Esophagus squamous epithelium (tissue), 5 donors: ENCODE data around the gene HBE1. TPM values are rescaled to one million over a fixed set of nuclear protein-coding genes. Genes with fewer than 3 reads are reported as not detected.

Experiments used
- DNase-seq: peaks from one replicate; lab custom pipeline; 2025; lab: John Stamatoyannopoulos, UW
- H3K27ac ChIP-seq, 4 donors: fragments of 200-600 bp; sonication (generic); one replicate each; pipeline ENCODE4 v1.5.1; 2016 to 2019; ENCODE audit warnings: mild to moderate bottlenecking in 1 of 4
- H3K27me3 ChIP-seq, 4 donors: fragments of 200-600 bp; sonication (generic); 1 replicate in 3 of 4; 2 replicates in 1 of 4; pipeline versions ENCODE4 v1.5.1 to v1.6.0; 2017 to 2021; ENCODE audit warnings: antibody characterized with exemption in 1 of 4
- H3K36me3 ChIP-seq, 3 donors: fragments of 200-600 bp; sonication (generic); one replicate each; pipeline ENCODE4 v1.5.1; 2016 to 2019
- H3K4me1 ChIP-seq, 3 donors: fragments of 200-600 bp; sonication (generic); one replicate each; pipeline ENCODE4 v1.5.1; 2017 to 2019
- H3K4me3 ChIP-seq, 4 donors: fragments of 200-600 bp; sonication (generic); 1 replicate in 3 of 4; 2 replicates in 1 of 4; pipeline ENCODE4 v1.5.1; 2016 to 2019; ENCODE audit warnings: mild to moderate bottlenecking in 2 of 4, moderate library complexity in 1 of 4
- H3K9me3 ChIP-seq, 3 donors: fragments of 200-600 bp; sonication (generic); one replicate each; pipeline ENCODE4 v1.5.1; 2016 to 2019
- POLR2A ChIP-seq, 4 donors: fragments of 450-650 bp; IDR thresholded peaks; one replicate each; pipeline ENCODE4 v1.6.1; 2017; ENCODE audit warnings: antibody characterized with exemption in 4 of 4, mild to moderate bottlenecking in 4 of 4, moderate library complexity in 3 of 4
- WGBS, 2 donors: methylation state at CpG; one replicate each; pipeline ENCODE4 v1.1.5; 2018; 5-methylcytosine and 5-hydroxymethylcytosine counted together
- intact Hi-C: fragments of 100-400 bp; cut with DNase I; formaldehyde crosslinking; loops from one replicate; pipeline ENCODE4 v1.15.0; 2022
- total RNA-seq, 4 donors: library from RNA; depleted of rRNA; stranded (reverse); fragments of >200 nt; gene quantifications; one replicate each; pipeline ENCODE4 v1.1.0, GENCODE V29; 2016
- TF ChIP-seq, protein P1 (sequence below), 6 experiments: fragments of 450-650 bp in 4 of 6; fragments of 200-600 bp in 2 of 6; sonication (generic) in 2 of 6; IDR thresholded peaks; one replicate each; pipeline ENCODE4 v1.5.1; 2016 to 2019; ENCODE audit warnings: antibody characterized with exemption in 6 of 6, mild to moderate bottlenecking in 4 of 6, moderate library complexity in 4 of 6
- donor health status: DM: yes; HTN: yes; CAD: no.

The HBE1 gene
- total RNA-seq, 4 donors from 2014 or later, result not detected

DNA sequence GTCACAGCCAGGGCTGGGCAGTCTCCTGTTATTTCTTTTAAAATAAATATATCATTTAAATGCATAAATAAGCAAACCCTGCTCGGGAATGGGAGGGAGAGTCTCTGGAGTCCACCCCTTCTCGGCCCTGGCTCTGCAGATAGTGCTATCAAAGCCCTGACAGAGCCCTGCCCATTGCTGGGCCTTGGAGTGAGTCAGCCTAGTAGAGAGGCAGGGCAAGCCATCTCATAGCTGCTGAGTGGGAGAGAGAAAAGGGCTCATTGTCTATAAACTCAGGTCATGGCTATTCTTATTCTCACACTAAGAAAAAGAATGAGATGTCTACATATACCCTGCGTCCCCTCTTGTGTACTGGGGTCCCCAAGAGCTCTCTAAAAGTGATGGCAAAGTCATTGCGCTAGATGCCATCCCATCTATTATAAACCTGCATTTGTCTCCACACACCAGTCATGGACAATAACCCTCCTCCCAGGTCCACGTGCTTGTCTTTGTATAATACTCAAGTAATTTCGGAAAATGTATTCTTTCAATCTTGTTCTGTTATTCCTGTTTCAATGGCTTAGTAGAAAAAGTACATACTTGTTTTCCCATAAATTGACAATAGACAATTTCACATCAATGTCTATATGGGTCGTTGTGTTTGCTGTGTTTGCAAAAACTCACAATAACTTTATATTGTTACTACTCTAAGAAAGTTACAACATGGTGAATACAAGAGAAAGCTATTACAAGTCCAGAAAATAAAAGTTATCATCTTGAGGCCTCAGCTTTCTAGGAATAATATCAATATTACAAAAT, 18.6 kb upstream of the HBE1 start:
- Histone ChIP-seq H3K36me3 (no peaks in the 10 kb centered on the region), H3K4me1 (no peaks in the 10 kb centered on the region), H3K4me3 (no peak overlapping the region), H3K27me3 (no peaks in the 10 kb centered on the region), H3K9me3 (no peaks in the 10 kb centered on the region), H3K27ac (no peak overlapping the region)
- TF ChIP-seq, protein P1, sequence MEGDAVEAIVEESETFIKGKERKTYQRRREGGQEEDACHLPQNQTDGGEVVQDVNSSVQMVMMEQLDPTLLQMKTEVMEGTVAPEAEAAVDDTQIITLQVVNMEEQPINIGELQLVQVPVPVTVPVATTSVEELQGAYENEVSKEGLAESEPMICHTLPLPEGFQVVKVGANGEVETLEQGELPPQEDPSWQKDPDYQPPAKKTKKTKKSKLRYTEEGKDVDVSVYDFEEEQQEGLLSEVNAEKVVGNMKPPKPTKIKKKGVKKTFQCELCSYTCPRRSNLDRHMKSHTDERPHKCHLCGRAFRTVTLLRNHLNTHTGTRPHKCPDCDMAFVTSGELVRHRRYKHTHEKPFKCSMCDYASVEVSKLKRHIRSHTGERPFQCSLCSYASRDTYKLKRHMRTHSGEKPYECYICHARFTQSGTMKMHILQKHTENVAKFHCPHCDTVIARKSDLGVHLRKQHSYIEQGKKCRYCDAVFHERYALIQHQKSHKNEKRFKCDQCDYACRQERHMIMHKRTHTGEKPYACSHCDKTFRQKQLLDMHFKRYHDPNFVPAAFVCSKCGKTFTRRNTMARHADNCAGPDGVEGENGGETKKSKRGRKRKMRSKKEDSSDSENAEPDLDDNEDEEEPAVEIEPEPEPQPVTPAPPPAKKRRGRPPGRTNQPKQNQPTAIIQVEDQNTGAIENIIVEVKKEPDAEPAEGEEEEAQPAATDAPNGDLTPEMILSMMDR (IDR thresholded peaks at IDR 0.05), result no peak
- TF ChIP-seq POLR2A (IDR thresholded peaks at IDR 0.05), result no peak
- 69 to 71% methylated on average over 7 of the region's 7 CpGs for WGBS, 2 donors
- no peak for DNase-seq
- intact Hi-C loops, result no loop called here

DNA sequence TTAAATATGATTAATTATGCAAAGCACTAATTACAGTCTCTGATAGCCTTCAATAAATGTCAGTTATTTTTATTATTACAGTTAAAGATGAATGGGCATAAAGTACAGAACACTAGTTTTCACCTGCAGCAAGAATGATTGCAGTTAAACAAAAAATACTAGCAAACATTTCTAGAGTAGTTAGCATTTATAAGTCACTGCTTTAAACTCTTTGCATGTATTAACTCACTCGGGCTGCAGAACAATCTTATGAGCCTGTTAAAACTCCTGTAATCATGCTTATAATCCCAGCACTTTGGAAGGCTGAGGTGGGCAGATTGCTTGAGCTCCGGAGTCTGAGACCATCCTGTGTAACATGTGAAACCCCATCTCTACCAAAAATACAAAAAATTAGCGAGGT, 17.2 kb upstream of the HBE1 start:
- 58 to 75% methylated on average over 3 of the region's 3 CpGs for whole genome bisulfite sequencing, 2 donors

DNA sequence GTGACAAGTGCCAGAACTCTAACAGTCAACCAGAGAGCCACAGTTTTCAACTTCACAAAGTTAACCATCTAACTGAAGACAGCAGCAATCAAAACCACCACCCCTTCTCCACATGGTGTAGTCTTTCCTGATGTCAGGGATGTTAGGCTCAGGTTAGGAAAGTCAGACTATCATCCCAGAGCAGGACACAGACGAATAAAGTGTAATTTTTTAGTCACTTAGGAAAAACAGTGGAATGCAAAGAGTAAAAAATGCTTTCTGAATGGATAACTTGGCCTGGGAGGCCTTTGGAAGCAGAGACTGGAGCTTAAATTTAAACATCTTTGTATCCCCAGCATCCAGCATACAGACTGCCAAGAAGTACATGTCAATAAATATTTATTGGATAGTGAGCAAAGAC, 16.6 kb upstream of the HBE1 start:
- TF ChIP-seq, protein P1 (IDR thresholded peaks at IDR 0.05), result no peak
- TF ChIP-seq POLR2A (IDR thresholded peaks at IDR 0.05), result no peak
- Histone ChIP-seq H3K4me3 (no peak overlapping the region), H3K9me3 (no peaks in the 10 kb centered on the region), H3K4me1 (no peaks in the 10 kb centered on the region), H3K36me3 (no peaks in the 10 kb centered on the region), H3K27ac (no peak overlapping the region), H3K27me3 (no peaks in the 10 kb centered on the region)
- WGBS, 2 donors, result 11 to 14% methylated on average over 1 of the region's 1 CpG
- intact Hi-C loops, result no loop called here
- DNase-seq, result no peak

More for the DNA sequence above, 17.2 kb upstream of the HBE1 start:
- intact Hi-C loops, result no loop called here
- Histone ChIP-seq H3K4me1 (no peaks in the 10 kb centered on the region), H3K9me3 (no peaks in the 10 kb centered on the region), H3K27me3 (no peaks in the 10 kb centered on the region), H3K36me3 (no peaks in the 10 kb centered on the region), H3K27ac (no peak overlapping the region), H3K4me3 (no peak overlapping the region)
- DNase-seq, result no peak
- no peak for TF ChIP-seq POLR2A (IDR thresholded peaks at IDR 0.05)
- TF ChIP-seq, protein P1 (IDR thresholded peaks at IDR 0.05), result no peak

DNA sequence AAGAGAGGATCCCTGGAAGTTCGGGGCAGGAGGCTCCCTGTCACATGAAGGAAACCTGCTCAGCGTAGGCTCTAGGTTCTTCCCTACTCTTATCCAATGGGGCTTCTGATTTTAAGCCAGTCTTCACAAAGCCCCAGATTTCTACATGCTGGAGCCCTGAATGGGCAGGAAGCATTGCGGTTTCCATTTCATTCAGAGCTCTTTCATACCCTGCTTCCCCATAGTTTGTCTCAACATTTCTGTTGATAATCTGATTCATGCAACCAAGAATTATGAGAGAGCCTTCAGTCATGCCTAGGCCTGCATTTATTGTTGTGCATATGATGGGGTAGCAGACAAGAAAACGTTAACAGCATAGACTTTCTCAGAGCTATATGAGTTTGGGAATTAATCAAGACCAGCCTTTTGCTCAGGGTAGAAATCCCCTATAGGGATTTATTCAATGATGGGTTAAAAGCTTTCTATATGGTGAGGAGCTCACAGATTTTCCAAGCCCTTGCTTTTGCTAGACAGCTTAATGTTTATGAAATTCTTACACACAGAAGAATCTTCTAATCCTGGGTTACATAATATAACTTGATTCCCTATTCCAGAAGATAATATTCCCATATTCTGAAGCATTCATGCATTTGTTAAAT, 16.1 kb upstream of the HBE1 start:
- Histone ChIP-seq H3K36me3 (no peaks in the 10 kb centered on the region), H3K27ac (no peak overlapping the region), H3K4me3 (no peak overlapping the region), H3K4me1 (peaks cover 0 to 1% (median 0%) of the 10 kb centered on the region in 3 donors), H3K27me3 (no peaks in the 10 kb centered on the region), H3K9me3 (no peaks in the 10 kb centered on the region)
- 43 to 61% methylated on average over 4 of the region's 4 CpGs for WGBS, 2 donors
- intact Hi-C loops, result no loop called here
- no peak for DNase-seq
- TF ChIP-seq POLR2A (IDR thresholded peaks at IDR 0.05), result no peak
- TF ChIP-seq, protein P1 (IDR thresholded peaks at IDR 0.05), result no peak

DNA sequence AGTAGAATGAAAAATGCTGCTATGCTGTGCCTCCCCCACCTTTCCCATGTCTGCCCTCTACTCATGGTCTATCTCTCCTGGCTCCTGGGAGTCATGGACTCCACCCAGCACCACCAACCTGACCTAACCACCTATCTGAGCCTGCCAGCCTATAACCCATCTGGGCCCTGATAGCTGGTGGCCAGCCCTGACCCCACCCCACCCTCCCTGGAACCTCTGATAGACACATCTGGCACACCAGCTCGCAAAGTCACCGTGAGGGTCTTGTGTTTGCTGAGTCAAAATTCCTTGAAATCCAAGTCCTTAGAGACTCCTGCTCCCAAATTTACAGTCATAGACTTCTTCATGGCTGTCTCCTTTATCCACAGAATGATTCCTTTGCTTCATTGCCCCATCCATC, 14.9 kb upstream of the HBE1 start:
- intact Hi-C loops, result no loop called here
- no peaks in the 10 kb centered on the region for H3K36me3 ChIP-seq
- H3K27me3 ChIP-seq, result no peaks in the 10 kb centered on the region
- peaks cover 0 to 6% (median 0%) of the 10 kb centered on the region in 3 donors for H3K4me1 ChIP-seq
- H3K27ac ChIP-seq, result no peak overlapping the region
- no peak for TF ChIP-seq POLR2A (IDR thresholded peaks at IDR 0.05)
- TF ChIP-seq, protein P1 (IDR thresholded peaks at IDR 0.05), result no peak
- 54 to 80% methylated on average over 2 of the region's 2 CpGs for WGBS, 2 donors
- no peak overlapping the region for H3K4me3 ChIP-seq
- no peak for DNase-seq
- H3K9me3 ChIP-seq, result no peaks in the 10 kb centered on the region
